Measurements from ENCODE around the gene ERI2.
"Not testable (repeated sequence)": the region's sequence is repeated elsewhere in the genome, so short reads cannot be mapped to it uniquely, and the experiment has no call there.

Gene ERI2

DNA sequence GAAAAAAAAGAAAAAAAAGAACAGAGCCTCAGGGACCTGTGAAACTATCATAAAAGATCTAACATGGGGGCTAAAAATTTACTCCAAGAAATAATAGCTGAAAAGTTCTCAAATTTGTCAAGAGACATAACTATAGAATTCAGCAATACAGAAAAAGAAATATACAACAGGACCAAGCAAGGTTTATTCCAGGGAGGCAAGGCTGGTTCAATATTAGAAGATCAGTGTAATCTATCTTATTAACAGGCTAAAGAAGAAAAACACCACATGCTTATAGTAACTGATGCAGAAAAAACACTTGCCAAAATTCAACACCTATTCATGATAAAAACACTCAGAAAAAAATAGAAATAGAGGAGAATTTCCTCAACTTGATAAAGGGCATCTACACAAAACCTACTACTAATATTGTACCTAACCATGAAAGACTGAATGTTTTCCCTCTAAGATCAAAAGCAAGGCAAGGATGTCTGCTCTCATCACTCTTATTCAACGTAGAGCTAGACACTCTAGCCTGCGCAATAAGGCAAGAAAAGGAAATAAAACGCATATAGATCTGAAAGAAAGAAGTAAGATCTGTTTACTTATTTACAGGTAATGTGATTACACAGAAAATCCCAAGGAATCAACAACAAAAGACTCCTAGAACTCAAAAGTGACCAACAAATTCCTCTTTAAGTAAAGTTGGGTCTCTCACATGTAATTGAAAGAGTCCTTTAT lies 43.7 kb downstream of the ERI2 start:
- DNase-seq = no peak

DNA sequence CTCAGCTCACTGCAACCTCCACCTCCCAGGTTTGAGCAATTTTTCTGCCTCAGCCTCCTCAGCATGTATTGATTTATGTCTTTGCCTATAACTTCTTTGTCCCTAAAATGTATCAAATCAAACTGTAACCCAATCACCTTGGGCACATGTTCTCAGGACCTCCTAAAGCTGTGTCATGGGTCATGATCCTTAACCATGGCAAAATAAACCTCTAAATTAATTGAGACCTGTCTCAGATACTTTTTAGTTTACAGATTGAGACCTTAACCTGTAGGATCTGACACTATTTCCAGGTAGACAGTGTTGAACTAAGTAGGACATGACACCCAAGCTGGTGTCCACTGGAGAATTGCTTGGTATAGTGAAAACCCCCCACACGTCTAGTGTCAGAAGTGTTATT lies 45.1 kb downstream of the ERI2 start:
- no peak for DNase-seq

DNA sequence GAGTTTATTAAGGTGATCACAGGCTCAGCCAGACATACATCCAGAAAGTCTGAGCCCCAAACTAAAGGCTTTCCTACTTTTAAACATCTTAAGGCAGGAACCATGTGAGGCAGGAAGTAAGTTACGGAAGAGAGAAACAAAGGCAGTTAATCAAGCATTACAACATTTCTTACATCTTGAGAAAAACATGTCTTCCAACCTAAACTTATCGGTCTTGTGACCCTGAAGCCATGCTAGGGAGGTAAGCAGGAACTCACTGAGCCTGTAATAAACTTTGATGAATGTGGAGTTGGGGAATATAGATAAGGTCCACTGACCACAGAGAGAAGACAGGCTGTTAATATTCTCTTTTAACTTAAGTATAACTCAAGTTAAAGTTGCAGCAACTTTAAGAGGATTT lies 45.9 kb downstream of the ERI2 start:
- no peak for DNase-seq

DNA sequence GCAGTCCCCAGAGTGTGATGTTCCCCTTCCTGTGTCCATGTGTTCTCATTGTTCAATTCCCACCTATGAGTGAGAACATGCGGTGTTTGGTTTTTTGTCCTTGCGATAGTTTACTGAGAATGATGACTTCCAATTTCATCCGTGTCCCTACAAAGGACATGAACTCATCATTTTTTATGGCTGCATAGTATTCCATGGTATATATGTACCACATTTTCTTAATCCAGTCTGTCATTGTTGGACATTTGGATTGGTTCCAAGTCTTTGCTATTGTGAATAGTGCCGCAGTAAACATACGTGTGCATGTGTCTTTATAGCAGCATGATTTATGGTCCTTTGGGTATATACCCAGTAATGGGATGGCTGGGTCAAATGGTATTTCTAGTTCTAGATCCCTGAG lies 50.5 kb downstream of the ERI2 start:
- not testable (repeated sequence) for DNase-seq

DNA sequence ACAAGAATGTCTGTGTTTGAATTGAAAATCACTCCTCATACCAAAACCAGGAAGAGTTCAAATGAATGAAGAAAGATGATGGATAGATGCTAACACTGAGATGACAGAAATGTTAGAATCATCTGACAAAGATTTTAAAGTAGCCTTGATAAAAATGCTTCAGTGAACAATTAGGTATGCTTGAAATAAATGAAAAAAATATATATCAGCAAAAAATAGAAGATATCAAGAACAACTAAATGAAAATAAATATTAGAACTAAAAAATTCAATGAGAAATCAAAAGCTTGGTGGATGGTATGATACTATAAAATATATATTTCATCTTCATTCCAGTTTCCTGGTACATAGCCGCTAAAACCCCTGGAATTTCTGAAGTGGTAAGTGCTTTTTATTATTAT lies 51.0 kb downstream of the ERI2 start:
- DNase-seq = no peak

DNA sequence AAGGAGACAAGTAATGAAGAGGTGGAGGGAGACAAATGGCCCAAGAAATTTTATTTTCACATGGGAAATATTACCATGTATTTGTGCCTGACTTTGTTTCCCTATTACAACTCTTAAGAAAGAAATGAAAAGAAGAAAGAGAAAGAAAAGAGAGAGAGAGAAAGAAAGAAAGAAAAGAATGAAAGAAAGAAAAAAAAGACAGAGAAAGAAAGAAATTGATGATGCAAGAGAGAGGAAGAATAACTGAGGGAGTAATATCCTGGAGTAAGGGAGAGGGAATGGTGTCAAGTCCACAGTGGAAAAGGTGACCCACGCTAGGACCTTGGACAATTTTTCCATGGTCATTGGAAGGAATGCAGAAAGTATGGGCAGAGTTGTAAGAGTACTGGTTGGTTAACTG lies 52.5 kb downstream of the ERI2 start:
- no peak for DNase-seq

DNA sequence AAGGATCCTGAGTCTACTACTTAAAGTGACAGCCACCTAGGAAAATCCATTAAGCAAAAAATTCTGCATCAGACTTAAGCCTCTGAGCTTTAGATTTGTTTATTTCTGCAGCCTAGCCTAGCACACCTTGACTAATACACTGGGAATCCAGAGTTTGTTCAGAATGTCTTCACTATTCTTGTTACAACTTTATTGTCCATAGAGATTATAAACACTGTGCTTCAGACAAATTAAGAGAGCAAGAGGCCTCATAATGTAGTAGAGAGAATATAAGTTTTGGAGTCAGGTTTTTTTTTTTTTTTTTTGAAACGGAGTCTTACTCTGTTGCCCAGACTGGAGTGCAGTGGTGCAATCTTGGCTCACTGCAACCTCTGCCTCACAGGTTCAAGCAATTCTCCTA lies 55.7 kb downstream of the ERI2 start:
- no peak for DNase-seq

DNA sequence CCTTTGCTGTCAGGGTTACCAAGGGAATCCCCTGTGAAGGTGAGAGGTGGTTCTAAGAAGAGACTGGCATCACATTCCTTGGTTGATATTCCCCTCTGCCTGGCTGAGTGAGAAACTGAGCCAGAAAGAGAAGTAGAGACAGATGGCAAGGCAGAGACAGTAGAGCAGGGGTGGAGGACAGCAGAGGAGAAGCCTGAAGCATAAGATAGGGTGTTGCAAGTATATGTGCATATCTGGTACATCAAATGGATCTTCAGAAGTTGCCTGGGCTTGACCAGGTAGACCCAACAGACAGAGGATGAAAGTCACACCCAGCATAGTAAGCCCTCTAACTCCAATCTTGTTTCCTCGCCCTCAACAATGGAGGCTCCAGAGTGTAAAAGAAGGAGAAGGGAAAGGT lies 56.8 kb downstream of the ERI2 start:
- DNase-seq = no peak

DNA sequence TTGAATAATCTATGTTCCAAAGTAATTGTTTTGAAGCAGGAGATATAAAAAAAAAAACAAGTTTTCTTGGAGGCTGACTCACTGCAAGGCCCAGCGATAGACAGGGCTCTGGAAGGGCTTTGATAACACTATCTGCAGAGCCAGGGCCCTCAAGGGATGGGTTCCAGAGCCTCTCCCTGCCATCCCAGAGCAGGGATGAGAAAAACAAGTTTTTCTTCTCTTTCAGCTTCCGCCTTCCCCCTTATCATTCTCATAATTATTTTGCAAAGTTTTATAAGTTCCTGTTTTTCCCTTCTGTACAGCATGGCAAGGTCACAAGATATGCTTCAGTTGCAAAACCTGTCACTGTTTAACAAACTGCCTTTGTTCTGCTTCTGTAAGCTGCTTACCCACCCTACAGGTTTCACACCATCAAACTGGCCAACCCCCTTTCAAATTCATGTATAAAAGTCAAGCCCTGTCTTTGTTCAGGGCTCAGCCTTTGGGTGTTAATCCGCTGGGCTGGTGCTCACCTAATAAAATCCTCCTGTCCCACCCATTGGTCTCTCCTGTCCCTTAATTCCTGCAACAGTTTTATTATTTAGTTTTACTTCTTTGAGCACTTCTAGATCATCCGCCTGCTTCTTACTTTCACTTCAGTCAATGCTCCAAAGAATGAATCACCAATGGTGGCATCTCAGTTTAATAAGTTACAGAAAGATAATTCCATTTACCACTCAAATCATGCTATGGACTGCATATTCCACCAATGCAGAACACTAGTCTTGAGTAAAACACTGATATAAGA lies 59.0 kb downstream of the ERI2 start:
- DNase-seq = no peak

DNA sequence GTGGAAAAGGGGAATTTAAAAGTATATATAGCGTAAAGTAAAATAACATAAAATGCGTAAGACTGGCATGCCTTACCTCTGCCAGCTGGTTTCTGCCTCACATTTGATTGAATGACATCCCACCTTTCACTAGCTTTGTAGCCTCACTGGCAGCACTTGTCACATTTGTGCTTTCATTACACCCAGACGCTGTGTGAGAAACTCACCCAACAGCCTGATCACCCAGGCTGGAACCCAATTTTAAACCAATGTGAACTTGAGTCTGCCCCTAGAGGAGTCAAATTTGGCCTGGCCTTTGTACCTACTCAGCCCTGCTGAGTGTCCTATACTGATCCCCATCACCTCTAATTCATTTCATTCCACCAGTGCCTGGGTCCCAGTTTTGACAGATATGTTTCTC lies 59.8 kb downstream of the ERI2 start:
- no peak for DNase-seq

All from NCI-H82 (cell line).